ENCODE data around the gene CARD11. TPM values are rescaled to one million over a fixed set of nuclear protein-coding genes. Genes with fewer than 3 reads are reported as not detected.

The CARD11 gene
- total RNA-seq, 4 donors from 2014 or later, result 0.26 to 2.0 (median 0.70) TPM

DNA sequence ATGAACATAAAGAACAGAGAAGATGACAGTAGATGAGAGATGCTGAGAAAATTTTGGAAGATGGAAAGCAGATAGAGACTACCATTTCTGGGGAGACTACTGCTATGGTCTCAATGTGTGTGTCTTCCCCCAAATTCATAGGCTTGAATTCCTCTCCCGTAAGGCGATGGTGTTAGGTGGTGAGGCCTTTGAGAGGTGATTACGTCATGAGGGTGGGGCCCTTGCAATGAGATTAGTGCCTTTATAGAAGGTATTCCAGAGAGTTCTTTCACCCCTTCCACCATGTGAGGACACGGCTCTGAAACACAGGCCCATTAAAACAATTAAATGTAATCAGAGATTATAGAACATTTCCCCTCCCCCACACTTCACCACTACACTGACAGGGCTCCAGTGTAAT lies 23.9 kb downstream of the CARD11 start:
- no peak overlapping the region for H3K27ac ChIP-seq (replicated peaks in 1 of 4)
- H3K4me1 ChIP-seq, result no peaks in the 10 kb centered on the region
- peaks cover 0 to 20% (median 17%) of the 10 kb centered on the region in 4 donors for H3K9me3 ChIP-seq
- TF ChIP-seq POLR2A (IDR thresholded peaks at IDR 0.05; ENCODE audit: low read depth) (no peak), EP300 (IDR thresholded peaks at IDR 0.05) (no peak), POLR2AphosphoS5 (IDR thresholded peaks at IDR 0.05) (no peak)
- 80% methylated on average over 4 of the region's 4 CpGs for WGBS
- H3K4me3 ChIP-seq, result no peak overlapping the region
- H3K27me3 ChIP-seq, result no peaks in the 10 kb centered on the region
- DNase-seq (ENCODE audit: extremely low spot score), result no peak
- no peaks in the 10 kb centered on the region for H3K36me3 ChIP-seq
- intact Hi-C loops (cut with DNase I), result no loop called here

DNA sequence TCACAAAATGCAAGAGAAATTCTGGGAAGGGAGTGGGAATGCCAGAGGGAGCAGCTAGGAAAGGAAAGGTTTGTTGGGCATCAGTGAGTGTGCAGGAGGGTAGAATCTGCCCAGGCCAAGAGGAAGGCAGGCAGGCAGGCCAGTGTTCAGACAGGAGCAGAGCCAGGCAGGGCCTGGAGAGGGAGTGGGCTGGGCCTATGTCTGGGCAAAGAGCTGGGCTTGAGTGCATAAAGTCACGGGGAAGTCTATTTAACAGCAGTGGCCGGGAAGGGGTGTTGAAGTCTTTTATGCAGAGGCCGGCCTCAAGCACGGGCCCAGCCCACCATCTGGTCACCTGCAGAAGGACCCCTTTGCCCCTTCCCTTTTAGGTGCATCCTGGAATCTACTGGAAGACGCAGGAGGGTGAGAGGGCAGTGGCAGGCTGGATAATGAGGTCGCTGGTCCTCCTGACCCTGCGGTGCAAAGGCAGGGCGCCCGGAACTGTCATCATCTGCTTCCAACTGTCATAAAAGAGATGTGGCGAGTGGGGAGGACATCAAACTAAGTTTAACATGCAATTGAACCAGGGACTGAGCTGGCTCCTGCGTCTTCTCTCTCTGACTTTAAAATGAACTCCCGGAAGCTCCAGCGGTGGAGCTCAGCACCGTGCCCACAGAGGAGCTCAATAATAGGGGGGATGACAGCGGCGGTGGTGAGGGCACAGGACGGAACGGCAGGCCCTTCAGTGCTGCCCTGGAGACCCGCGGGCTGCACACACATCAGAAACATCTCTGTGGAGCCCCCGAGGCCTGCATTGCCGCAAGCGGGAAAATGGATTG lies 29.5 kb downstream of the CARD11 start:
- Histone ChIP-seq H3K9me3 (peaks cover 0 to 14% (median 9%) of the 10 kb centered on the region in 4 donors), H3K4me1 (no peaks in the 10 kb centered on the region), H3K27me3 (no peaks in the 10 kb centered on the region), H3K4me3 (no peak overlapping the region), H3K27ac (replicated peaks in 1 of 4) (no peak overlapping the region), H3K36me3 (no peaks in the 10 kb centered on the region)
- no peak for TF ChIP-seq POLR2AphosphoS5 (IDR thresholded peaks at IDR 0.05)
- intact Hi-C loops (cut with DNase I), result no loop called here
- no peak for DNase-seq (ENCODE audit: extremely low spot score)
- 84% methylated on average over 22 of the region's 23 CpGs for WGBS

DNA sequence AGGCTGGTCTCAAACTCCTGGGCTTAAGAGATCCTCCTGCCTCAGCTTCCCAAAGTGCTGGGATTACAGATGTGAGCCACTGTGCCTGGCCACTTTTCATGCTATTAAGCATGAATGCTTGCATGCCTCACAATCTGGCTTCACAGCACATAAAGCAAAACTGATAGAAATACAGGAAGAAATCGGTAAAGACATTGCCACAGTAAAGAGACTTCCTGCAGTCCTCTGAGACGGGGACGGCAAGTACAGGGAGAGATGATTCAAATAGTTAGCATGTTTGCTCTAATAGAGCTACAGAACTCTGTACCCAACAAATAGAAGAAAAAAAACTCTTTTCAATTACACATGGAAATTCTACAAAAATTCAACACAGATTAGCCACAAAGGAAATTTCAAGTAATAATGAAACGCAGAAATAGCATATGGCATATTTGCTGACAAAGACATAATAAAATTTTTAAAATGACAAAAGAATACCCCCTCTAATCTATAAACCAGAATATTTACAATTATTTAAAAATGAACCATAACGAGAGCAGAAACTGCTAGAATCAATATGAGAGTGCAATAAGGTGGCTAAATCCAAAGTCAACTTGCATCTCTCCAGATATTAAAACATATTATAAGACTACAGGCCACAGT lies 32.3 kb downstream of the CARD11 start:
- Histone ChIP-seq H3K27ac (replicated peaks in 1 of 4) (no peak overlapping the region), H3K9me3 (peaks cover 0 to 12% (median 9%) of the 10 kb centered on the region in 4 donors), H3K4me3 (no peak overlapping the region), H3K36me3 (no peaks in the 10 kb centered on the region), H3K4me1 (no peaks in the 10 kb centered on the region), H3K27me3 (no peaks in the 10 kb centered on the region)
- no peak for DNase-seq (ENCODE audit: extremely low spot score)
- TF ChIP-seq EP300 (IDR thresholded peaks at IDR 0.05) (no peak), POLR2AphosphoS5 (IDR thresholded peaks at IDR 0.05) (no peak), POLR2A (IDR thresholded peaks at IDR 0.05; ENCODE audit: low read depth) (no peak)
- TF ChIP-seq, protein P1, sequence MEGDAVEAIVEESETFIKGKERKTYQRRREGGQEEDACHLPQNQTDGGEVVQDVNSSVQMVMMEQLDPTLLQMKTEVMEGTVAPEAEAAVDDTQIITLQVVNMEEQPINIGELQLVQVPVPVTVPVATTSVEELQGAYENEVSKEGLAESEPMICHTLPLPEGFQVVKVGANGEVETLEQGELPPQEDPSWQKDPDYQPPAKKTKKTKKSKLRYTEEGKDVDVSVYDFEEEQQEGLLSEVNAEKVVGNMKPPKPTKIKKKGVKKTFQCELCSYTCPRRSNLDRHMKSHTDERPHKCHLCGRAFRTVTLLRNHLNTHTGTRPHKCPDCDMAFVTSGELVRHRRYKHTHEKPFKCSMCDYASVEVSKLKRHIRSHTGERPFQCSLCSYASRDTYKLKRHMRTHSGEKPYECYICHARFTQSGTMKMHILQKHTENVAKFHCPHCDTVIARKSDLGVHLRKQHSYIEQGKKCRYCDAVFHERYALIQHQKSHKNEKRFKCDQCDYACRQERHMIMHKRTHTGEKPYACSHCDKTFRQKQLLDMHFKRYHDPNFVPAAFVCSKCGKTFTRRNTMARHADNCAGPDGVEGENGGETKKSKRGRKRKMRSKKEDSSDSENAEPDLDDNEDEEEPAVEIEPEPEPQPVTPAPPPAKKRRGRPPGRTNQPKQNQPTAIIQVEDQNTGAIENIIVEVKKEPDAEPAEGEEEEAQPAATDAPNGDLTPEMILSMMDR (IDR thresholded peaks at IDR 0.05), result no peak
- intact Hi-C loops (cut with DNase I), result no loop called here
- WGBS, result 82% methylated on average over 5 of the region's 5 CpGs

DNA sequence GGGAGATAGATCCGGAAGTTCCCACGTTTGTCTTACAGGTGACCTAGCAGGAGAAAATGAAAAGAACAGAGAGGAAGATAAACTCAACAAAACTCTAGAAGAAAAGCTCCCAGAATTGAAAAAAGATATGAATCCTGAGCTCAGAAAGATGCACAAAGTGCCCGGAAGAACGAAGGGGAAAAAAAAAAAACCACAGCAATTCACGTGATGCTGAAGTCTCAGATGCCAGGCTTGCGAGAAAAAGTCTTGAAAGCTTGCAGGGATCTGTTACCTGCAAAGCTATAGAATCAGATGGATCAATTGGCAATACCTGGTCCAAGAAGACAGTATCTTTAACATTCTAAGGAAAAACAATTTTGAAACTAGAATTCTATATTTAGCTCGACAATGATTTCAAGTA lies 33.5 kb downstream of the CARD11 start:
- 80% methylated on average over 7 of the region's 7 CpGs for WGBS
- no peak overlapping the region for H3K4me3 ChIP-seq
- intact Hi-C loops (cut with DNase I), result no loop called here
- no peaks in the 10 kb centered on the region for H3K4me1 ChIP-seq
- peaks cover 0 to 6% (median 0%) of the 10 kb centered on the region in 4 donors for H3K27me3 ChIP-seq
- no peaks in the 10 kb centered on the region for H3K36me3 ChIP-seq
- DNase-seq (ENCODE audit: extremely low spot score), result no peak
- peaks cover 0 to 12% (median 9%) of the 10 kb centered on the region in 4 donors for H3K9me3 ChIP-seq
- TF ChIP-seq POLR2AphosphoS5 (IDR thresholded peaks at IDR 0.05) (no peak), POLR2A (IDR thresholded peaks at IDR 0.05; ENCODE audit: low read depth) (no peak), EP300 (IDR thresholded peaks at IDR 0.05) (no peak)
- TF ChIP-seq, protein P1 (IDR thresholded peaks at IDR 0.05), result no peak
- H3K27ac ChIP-seq (replicated peaks in 1 of 4), result no peak overlapping the region

DNA sequence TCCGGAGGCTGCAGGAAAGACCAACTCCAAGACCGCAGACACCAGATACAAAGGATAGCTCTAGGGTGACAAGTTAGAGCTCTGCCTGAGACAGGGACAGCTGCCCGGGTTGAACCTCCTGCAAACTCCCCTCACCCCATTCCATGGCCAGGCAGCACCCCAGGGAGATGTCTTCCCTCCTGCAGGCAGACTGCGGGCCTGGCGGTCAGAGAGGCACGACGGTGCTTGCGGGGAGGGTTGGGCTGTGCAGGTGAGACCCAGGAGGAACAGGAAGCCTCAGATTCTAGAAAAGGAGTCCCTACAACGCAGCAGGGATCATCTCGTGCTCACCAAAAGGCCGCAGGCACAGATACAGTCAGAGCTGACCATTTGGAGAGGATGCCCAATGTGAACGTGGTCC lies 34.6 kb downstream of the CARD11 start:
- intact Hi-C loops (cut with DNase I), result no loop called here
- TF ChIP-seq, protein P1 (IDR thresholded peaks at IDR 0.05), result no peak
- TF ChIP-seq POLR2A (IDR thresholded peaks at IDR 0.05; ENCODE audit: low read depth) (no peak), EP300 (IDR thresholded peaks at IDR 0.05) (no peak), POLR2AphosphoS5 (IDR thresholded peaks at IDR 0.05) (no peak)
- Histone ChIP-seq H3K36me3 (no peaks in the 10 kb centered on the region), H3K9me3 (peaks cover 0 to 12% (median 9%) of the 10 kb centered on the region in 4 donors), H3K27ac (replicated peaks in 1 of 4) (no peak overlapping the region), H3K4me1 (no peaks in the 10 kb centered on the region), H3K27me3 (peaks cover 0 to 9% (median 0%) of the 10 kb centered on the region in 4 donors), H3K4me3 (no peak overlapping the region)
- 83% methylated on average over 7 of the region's 12 CpGs for WGBS
- no peak for DNase-seq (ENCODE audit: extremely low spot score)

All from esophagus muscularis mucosa (tissue), 4 donors.